Parathyroid adenoma (tissue), 2 donors: Measurements from ENCODE around the gene BRMS1.
A peak's percentile ranks its signal among the peaks of the same experiment; 100 is the strongest.

Experiments used
- H2AFZ ChIP-seq: fragments of 300-600 bp; sonication (generic); one replicate; pipeline ENCODE4 v1.7.0; 2017; ENCODE audit warnings: antibody characterized with exemption, mild to moderate bottlenecking
- H3K27ac ChIP-seq: fragments of 300-600 bp; sonication (generic); one replicate; pipeline ENCODE4 v1.7.0; 2017
- H3K27me3 ChIP-seq: fragments of 300-600 bp; sonication (generic); one replicate; pipeline ENCODE4 v1.7.0; 2017; ENCODE audit warnings: low read length; ENCODE audit not compliant: control insufficient read depth, insufficient read depth
- H3K36me3 ChIP-seq: fragments of 300-600 bp; sonication (generic); one replicate; pipeline ENCODE4 v1.7.0; 2017; ENCODE audit warnings: low read length; ENCODE audit not compliant: control insufficient read depth, insufficient read depth
- H3K4me1 ChIP-seq: fragments of 300-600 bp; sonication (generic); one replicate; pipeline ENCODE4 v1.7.0; 2017; ENCODE audit warnings: control low read depth
- H3K4me2 ChIP-seq: fragments of 300-600 bp; sonication (generic); one replicate; pipeline ENCODE4 v1.7.0; 2017; ENCODE audit warnings: low read length
- H3K4me3 ChIP-seq: fragments of 300-600 bp; sonication (generic); one replicate; pipeline ENCODE4 v1.7.0; 2017; ENCODE audit warnings: low read depth, low read length
- H3K79me2 ChIP-seq: fragments of 300-600 bp; sonication (generic); one replicate; pipeline ENCODE4 v1.7.0; 2017; ENCODE audit warnings: control low read depth
- H3K9ac ChIP-seq: fragments of 300-600 bp; sonication (generic); one replicate; pipeline ENCODE4 v1.7.0; 2017; ENCODE audit warnings: mild to moderate bottlenecking
- H3K9me3 ChIP-seq: fragments of 300-600 bp; sonication (generic); one replicate; pipeline ENCODE4 v1.7.0; 2017; ENCODE audit warnings: low read length; ENCODE audit not compliant: control insufficient read depth
- TF ChIP-seq, protein P1 (sequence below): fragments of 300-600 bp; sonication (generic); IDR thresholded peaks from one replicate; pipeline ENCODE4 v1.7.0; 2017; ENCODE audit warnings: antibody characterized with exemption, mild to moderate bottlenecking
- donor health status: primary hyperparathyroidism.

Gene BRMS1

GRCh38 chr11:66294626-66295620 lies 50.0 kb downstream of the BRMS1 start:
- Histone ChIP-seq H3K4me1 (no peaks in the 10 kb centered on the region), H3K4me2 (no peak overlapping the region), H2AFZ (no peak overlapping the region), H3K36me3 (no peaks in the 10 kb centered on the region), H3K4me3 (no peak overlapping the region), H3K9me3 (no peaks in the 10 kb centered on the region), H3K27me3 (no peaks in the 10 kb centered on the region), H3K79me2 (no peaks in the 10 kb centered on the region), H3K27ac (no peak overlapping the region), H3K9ac (no peak overlapping the region)
- TF ChIP-seq, protein P1, sequence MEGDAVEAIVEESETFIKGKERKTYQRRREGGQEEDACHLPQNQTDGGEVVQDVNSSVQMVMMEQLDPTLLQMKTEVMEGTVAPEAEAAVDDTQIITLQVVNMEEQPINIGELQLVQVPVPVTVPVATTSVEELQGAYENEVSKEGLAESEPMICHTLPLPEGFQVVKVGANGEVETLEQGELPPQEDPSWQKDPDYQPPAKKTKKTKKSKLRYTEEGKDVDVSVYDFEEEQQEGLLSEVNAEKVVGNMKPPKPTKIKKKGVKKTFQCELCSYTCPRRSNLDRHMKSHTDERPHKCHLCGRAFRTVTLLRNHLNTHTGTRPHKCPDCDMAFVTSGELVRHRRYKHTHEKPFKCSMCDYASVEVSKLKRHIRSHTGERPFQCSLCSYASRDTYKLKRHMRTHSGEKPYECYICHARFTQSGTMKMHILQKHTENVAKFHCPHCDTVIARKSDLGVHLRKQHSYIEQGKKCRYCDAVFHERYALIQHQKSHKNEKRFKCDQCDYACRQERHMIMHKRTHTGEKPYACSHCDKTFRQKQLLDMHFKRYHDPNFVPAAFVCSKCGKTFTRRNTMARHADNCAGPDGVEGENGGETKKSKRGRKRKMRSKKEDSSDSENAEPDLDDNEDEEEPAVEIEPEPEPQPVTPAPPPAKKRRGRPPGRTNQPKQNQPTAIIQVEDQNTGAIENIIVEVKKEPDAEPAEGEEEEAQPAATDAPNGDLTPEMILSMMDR: no peak

GRCh38 chr11:66293777-66294625 lies 50.9 kb downstream of the BRMS1 start:
- H3K79me2 ChIP-seq: no peaks in the 10 kb centered on the region
- H2AFZ ChIP-seq: no peak overlapping the region
- no peaks in the 10 kb centered on the region for H3K36me3 ChIP-seq
- H3K27me3 ChIP-seq: no peaks in the 10 kb centered on the region
- no peak overlapping the region for H3K4me2 ChIP-seq
- no peak overlapping the region for H3K9ac ChIP-seq
- H3K9me3 ChIP-seq: no peaks in the 10 kb centered on the region
- no peak overlapping the region for H3K27ac ChIP-seq
- H3K4me1 ChIP-seq: no peaks in the 10 kb centered on the region
- TF ChIP-seq, protein P1: no peak
- no peak overlapping the region for H3K4me3 ChIP-seq

GRCh38 chr11:66293352-66293751 lies 51.6 kb downstream of the BRMS1 start:
- Histone ChIP-seq H2AFZ (no peak overlapping the region), H3K9ac (no peak overlapping the region), H3K36me3 (no peaks in the 10 kb centered on the region), H3K27ac (no peak overlapping the region), H3K4me3 (no peak overlapping the region), H3K27me3 (no peaks in the 10 kb centered on the region), H3K4me2 (no peak overlapping the region), H3K9me3 (no peaks in the 10 kb centered on the region), H3K4me1 (no peaks in the 10 kb centered on the region), H3K79me2 (no peaks in the 10 kb centered on the region)
- TF ChIP-seq, protein P1: no peak

- H3K27ac ChIP-seq: no peak overlapping the region
- TF ChIP-seq, protein P1: no peak
- no peaks in the 10 kb centered on the region for H3K9me3 ChIP-seq
- H3K79me2 ChIP-seq: no peaks in the 10 kb centered on the region
- H3K27me3 ChIP-seq: no peaks in the 10 kb centered on the region
- H3K4me2 ChIP-seq: no peak overlapping the region
- peak overlapping the region; percentile 73 for H2AFZ ChIP-seq
- no peaks in the 10 kb centered on the region for H3K36me3 ChIP-seq
- H3K4me1 ChIP-seq: no peaks in the 10 kb centered on the region
- H3K4me3 ChIP-seq: no peak overlapping the region
- no peak overlapping the region for H3K9ac ChIP-seq
Measured at GRCh38 chr11:66292543-66293332, 52.2 kb downstream of the BRMS1 start.
